Osteoblast (primary cell): Measurements from ENCODE around the gene SF3B2. TPM values are rescaled to one million over a fixed set of nuclear protein-coding genes. Genes with fewer than 3 reads are reported as not detected.
"Not testable (repeated sequence)": the region's sequence is repeated elsewhere in the genome, so short reads cannot be mapped to it uniquely, and the experiment has no call there.

Experiments used
- DNase-seq: peaks from one replicate; pipeline ENCODE4 v3.0.0; 2011; ENCODE audit warnings: low spot score, mixed read lengths; ENCODE audit not compliant: insufficient read length; ENCODE audit errors: missing footprints
- H2AFZ ChIP-seq: 2 replicates; pipeline ENCODE4 v1.6.0; 2011; ENCODE audit warnings: mild to moderate bottlenecking, low read length
- H3K27ac ChIP-seq: 2 replicates; pipeline ENCODE4 v1.5.1; 2011; ENCODE audit warnings: mild to moderate bottlenecking, low read depth, low read length, moderate library complexity
- H3K27me3 ChIP-seq: 2 replicates; pipeline ENCODE4 v1.6.0; 2012; ENCODE audit warnings: mild to moderate bottlenecking, control low read depth, inconsistent platforms, low read length, moderate library complexity; ENCODE audit not compliant: insufficient read depth
- H3K36me3 ChIP-seq: 2 replicates; pipeline ENCODE4 v1.5.1; 2011; ENCODE audit warnings: mild to moderate bottlenecking, low read length, control low read depth, moderate library complexity; ENCODE audit not compliant: insufficient read depth
- H3K4me1 ChIP-seq: 2 replicates; pipeline ENCODE4 v1.5.1; 2011; ENCODE audit warnings: mild to moderate bottlenecking, low read length, control low read depth, moderate library complexity; ENCODE audit not compliant: insufficient read depth
- H3K4me2 ChIP-seq: 2 replicates; pipeline ENCODE4 v1.6.0; 2011; ENCODE audit warnings: mild to moderate bottlenecking, low read length; ENCODE audit not compliant: insufficient read depth
- H3K4me3 ChIP-seq: fragments of 200-600 bp; sonication (generic); 3 replicates; pipeline ENCODE4 v1.5.1; 2012; ENCODE audit warnings: mild to moderate bottlenecking, low read length, inconsistent platforms; ENCODE audit not compliant: insufficient read depth
- H3K79me2 ChIP-seq: 2 replicates; pipeline ENCODE4 v1.6.0; 2012; ENCODE audit warnings: mild to moderate bottlenecking, low read length, control low read depth, inconsistent platforms; ENCODE audit not compliant: insufficient read depth
- H3K9me3 ChIP-seq: 2 replicates; pipeline ENCODE4 v1.5.1; 2011; ENCODE audit warnings: low read depth, low read length, control low read depth
- H4K20me1 ChIP-seq: 2 replicates; pipeline ENCODE4 v1.6.0; 2012; ENCODE audit warnings: mild to moderate bottlenecking, low read length, control low read depth; ENCODE audit not compliant: insufficient read depth
- CTCF ChIP-seq: IDR thresholded peaks from 2 replicates; pipeline ENCODE4 v1.5.1; 2011; ENCODE audit warnings: mild to moderate bottlenecking, low read depth, low read length, moderate library complexity; ENCODE audit errors: extremely low read depth
- total RNA-seq: library from RNA; depleted of rRNA; stranded (reverse); fragments of >200 nt; gene quantifications from 2 replicates; pipeline ENCODE4 v1.2.3, GENCODE V29; 2012

SF3B2 gene
- total RNA-seq, 1 donor: 164 TPM

GRCh38 chr11:66076561-66076960 is 24.4 kb downstream of the SF3B2 start:
- peaks cover 89% of the 10 kb centered on the region for H3K79me2 ChIP-seq
- H3K4me2 ChIP-seq: no peak overlapping the region
- H3K27ac ChIP-seq: no peak overlapping the region
- H4K20me1 ChIP-seq: peaks cover 12% of the 10 kb centered on the region
- peak; percentile 47 for DNase-seq
- no peak for TF ChIP-seq CTCF
- H3K9me3 ChIP-seq: no peaks in the 10 kb centered on the region
- H3K4me1 ChIP-seq: peaks cover 25% of the 10 kb centered on the region
- peaks cover 22% of the 10 kb centered on the region for H3K36me3 ChIP-seq
- no peak overlapping the region for H2AFZ ChIP-seq
- H3K27me3 ChIP-seq: no peaks in the 10 kb centered on the region
- no peak overlapping the region for H3K4me3 ChIP-seq

DNA sequence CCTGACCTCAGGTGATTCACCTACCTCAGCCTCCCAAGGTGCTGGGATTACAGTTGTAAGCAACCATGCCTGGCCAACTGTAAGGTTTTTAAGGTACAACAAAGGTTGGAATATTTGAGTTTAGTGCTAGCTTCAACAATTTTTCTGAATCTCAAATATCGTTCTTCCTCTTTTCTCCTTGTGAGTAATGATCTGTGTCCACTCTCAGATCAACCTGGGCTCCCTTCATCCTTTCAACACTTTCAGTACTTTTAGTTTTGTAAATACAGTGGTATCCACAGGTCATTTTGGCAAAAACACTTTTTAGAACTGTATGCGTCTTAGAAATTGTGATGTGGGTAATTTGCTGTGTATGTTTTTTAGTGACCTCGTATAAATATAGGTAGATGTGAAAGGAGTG is 25.8 kb downstream of the SF3B2 start:
- peaks cover 11% of the 10 kb centered on the region for H4K20me1 ChIP-seq
- TF ChIP-seq CTCF: no peak

GRCh38 chr11:66078949-66079348 is 26.8 kb downstream of the SF3B2 start:
- peaks cover 40% of the 10 kb centered on the region for H3K4me1 ChIP-seq
- not testable (repeated sequence) for H3K9me3 ChIP-seq, H3K4me2 ChIP-seq, H3K4me3 ChIP-seq, DNase-seq, H2AFZ ChIP-seq, H3K27ac ChIP-seq, H3K27me3 ChIP-seq
- H3K36me3 ChIP-seq: peaks cover 17% of the 10 kb centered on the region
- H3K79me2 ChIP-seq: peaks cover 87% of the 10 kb centered on the region
- peaks cover 21% of the 10 kb centered on the region for H4K20me1 ChIP-seq

More for the DNA sequence above, 25.8 kb downstream of the SF3B2 start:
- H3K9me3 ChIP-seq: no peaks in the 10 kb centered on the region
- H3K27ac ChIP-seq: no peak overlapping the region
- H3K4me3 ChIP-seq: no peak overlapping the region
- DNase-seq: no peak
- no peak overlapping the region for H2AFZ ChIP-seq
- no peak overlapping the region for H3K4me2 ChIP-seq
- peaks cover 22% of the 10 kb centered on the region for H3K36me3 ChIP-seq
- H3K79me2 ChIP-seq: peaks cover 88% of the 10 kb centered on the region
- no peaks in the 10 kb centered on the region for H3K27me3 ChIP-seq
- H3K4me1 ChIP-seq: peaks cover 30% of the 10 kb centered on the region

- Histone ChIP-seq H3K36me3 (peaks cover 9% of the 10 kb centered on the region), H3K4me3 (no peak overlapping the region), H4K20me1 (peaks cover 30% of the 10 kb centered on the region), H3K4me2 (peak overlapping the region; percentile 26), H3K27me3 (no peaks in the 10 kb centered on the region), H3K79me2 (peaks cover 90% of the 10 kb centered on the region), H3K27ac (peak overlapping the region; percentile 57), H2AFZ (no peak overlapping the region), H3K4me1 (peaks cover 49% of the 10 kb centered on the region), H3K9me3 (no peaks in the 10 kb centered on the region)
- peak; percentile 91 for DNase-seq
- no peak for TF ChIP-seq CTCF
Observed at GRCh38 chr11:66080055-66080817, 28.1 kb downstream of the SF3B2 start.
